PFSK-1 (cell line): ENCODE results near the gene CC2D2B.

Source experiments
- FOXP2 ChIP-seq: optimal IDR thresholded peaks from 2 replicates; pipeline ENCODE3; 2011; ENCODE audit warnings: borderline replicate concordance, control low read depth, inconsistent platforms; ENCODE audit not compliant: insufficient read depth; ENCODE audit errors: extremely low read length, extremely low read depth
- POLR2AphosphoS5 ChIP-seq: IDR thresholded peaks from 2 replicates; pipeline ENCODE4 v1.6.1; 2012; ENCODE audit warnings: low read depth, mild to moderate bottlenecking, control low read depth, low read length, moderate library complexity
- REST ChIP-seq, 2 experiments: IDR thresholded peaks; 2 replicates each; pipeline versions ENCODE4 v1.6.1 to v1.8.0; 2011 to 2012; ENCODE audit warnings: low read depth in 2 of 2, low read length in 2 of 2, control low read depth in 1 of 2, inconsistent platforms in 1 of 2, mild to moderate bottlenecking in 1 of 2, moderate library complexity in 1 of 2; ENCODE audit not compliant: insufficient read depth in 1 of 2
- SIN3A ChIP-seq: IDR thresholded peaks from 2 replicates; pipeline ENCODE4 v1.6.1; 2012; ENCODE audit warnings: mild to moderate bottlenecking, low read length, moderate library complexity, borderline replicate concordance; ENCODE audit not compliant: insufficient read depth
- TAF1 ChIP-seq: IDR thresholded peaks from 2 replicates; pipeline ENCODE4 v1.6.1; 2012; ENCODE audit warnings: low read length, control low read depth, borderline replicate concordance; ENCODE audit not compliant: insufficient read depth

CC2D2B gene

GRCh38 chr10:96082153-96082552, 174.4 kb downstream of the CC2D2B start:
- TF ChIP-seq POLR2AphosphoS5 (no peak), FOXP2 (no peak), TAF1 (no peak), SIN3A (no peak), REST (IDR thresholded peaks at IDR 0.05; ENCODE audit: insufficient read depth in 1 of 2, low read depth in 2 of 2, low read length in 2 of 2) (no peak)
